ENCODE data around the gene TAS1R2. TPM values are rescaled to one million over a fixed set of nuclear protein-coding genes. Genes with fewer than 3 reads are reported as not detected.

Gene TAS1R2
- total and polyA plus RNA-seq, 2 of the 8 experiments (the other 6 are each of a cell fraction or from before 2014, with no cell fraction given), result not detected

GRCh38 chr1:18901147-18901951, 41.9 kb upstream of the TAS1R2 start (continued):
- TF ChIP-seq EGR1 (IDR thresholded peaks at IDR 0.05; ENCODE audit: borderline replicate concordance, low read depth, low read length), result no peak
- no peak for TF ChIP-seq ATF3 (IDR thresholded peaks at IDR 0.05; ENCODE audit: insufficient read depth, low read depth, low read length)
- TF ChIP-seq, protein P1, sequence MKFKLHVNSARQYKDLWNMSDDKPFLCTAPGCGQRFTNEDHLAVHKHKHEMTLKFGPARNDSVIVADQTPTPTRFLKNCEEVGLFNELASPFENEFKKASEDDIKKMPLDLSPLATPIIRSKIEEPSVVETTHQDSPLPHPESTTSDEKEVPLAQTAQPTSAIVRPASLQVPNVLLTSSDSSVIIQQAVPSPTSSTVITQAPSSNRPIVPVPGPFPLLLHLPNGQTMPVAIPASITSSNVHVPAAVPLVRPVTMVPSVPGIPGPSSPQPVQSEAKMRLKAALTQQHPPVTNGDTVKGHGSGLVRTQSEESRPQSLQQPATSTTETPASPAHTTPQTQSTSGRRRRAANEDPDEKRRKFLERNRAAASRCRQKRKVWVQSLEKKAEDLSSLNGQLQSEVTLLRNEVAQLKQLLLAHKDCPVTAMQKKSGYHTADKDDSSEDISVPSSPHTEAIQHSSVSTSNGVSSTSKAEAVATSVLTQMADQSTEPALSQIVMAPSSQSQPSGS (IDR thresholded peaks at IDR 0.05; ENCODE audit: low read length), result no peak
- TF ChIP-seq CBX5 (IDR thresholded peaks at IDR 0.05; ENCODE audit: low read depth, low read length), result no peak
